H1 (cell line): ENCODE measurements around the gene GCFC2. TPM values are rescaled to one million over a fixed set of nuclear protein-coding genes. Genes with fewer than 3 reads are reported as not detected.

Experiments
- CTCF ChIA-PET: fragments of 300-600 bp; sonication (Branson Sonifier 250); formaldehyde crosslinking; loops from one replicate; lab custom pipeline; 2021; ENCODE audit not compliant: partially characterized antibody; lab: Charles Lee
- POLR2A ChIA-PET: fragments of 300-600 bp; sonication (Branson Sonifier 250); formaldehyde crosslinking; loops from one replicate; lab custom pipeline; 2021; ENCODE audit warnings: inconsistent platforms; ENCODE audit not compliant: partially characterized antibody; lab: Charles Lee
- DNase-seq, 2 experiments: peaks; one replicate each; pipeline versions ENCODE4 v3.0.0 to v3.0.0-alpha.2; 2010 to 2022; ENCODE audit warnings: low spot score in 2 of 2, low read depth in 1 of 2, mixed read lengths in 1 of 2
- FAIRE-seq: peaks from 2 replicates; lab custom pipeline; 2011; peaks lifted over from hg19 to GRCh38; lab: Jason Lieb, UNC
- H2AFZ ChIP-seq: 2 replicates; pipeline ENCODE4 v1.8.1; 2012; ENCODE audit warnings: low read length, inconsistent platforms
- H2AK5ac ChIP-seq: 2 replicates; pipeline ENCODE4 v1.6.1; 2013; ENCODE audit warnings: low read depth, low read length
- H2BK120ac ChIP-seq: replicated peaks from 2 replicates; pipeline ENCODE3; 2013; ENCODE audit warnings: low read depth, low read length, inconsistent platforms
- H2BK12ac ChIP-seq: 2 replicates; pipeline ENCODE4 v1.6.1; 2013; ENCODE audit warnings: low read depth, low read length
- H2BK15ac ChIP-seq: 2 replicates; pipeline ENCODE4 v1.6.1; 2013; ENCODE audit warnings: low read length
- H2BK20ac ChIP-seq: 2 replicates; pipeline ENCODE4 v1.6.1; 2013; ENCODE audit warnings: low read length
- H2BK5ac ChIP-seq: 2 replicates; pipeline ENCODE4 v1.6.1; 2013; ENCODE audit warnings: low read depth, low read length
- H3K14ac ChIP-seq: 2 replicates; pipeline ENCODE4 v1.6.1; 2013; ENCODE audit warnings: inconsistent platforms; ENCODE audit not compliant: insufficient read length
- H3K18ac ChIP-seq: 2 replicates; pipeline ENCODE4 v1.6.1; 2013; ENCODE audit warnings: low read length; ENCODE audit errors: extremely low read depth
- H3K23ac ChIP-seq: 2 replicates; pipeline ENCODE4 v1.6.1; 2013; ENCODE audit warnings: inconsistent platforms; ENCODE audit not compliant: insufficient read length
- H3K23me2 ChIP-seq: 2 replicates; pipeline ENCODE4 v1.6.1; 2013; ENCODE audit warnings: low read depth, low read length
- H3K27ac ChIP-seq: 2 replicates; pipeline ENCODE4 v1.6.1; 2011; ENCODE audit warnings: low read depth, low read length, inconsistent platforms
- H3K27me3 ChIP-seq, 4 experiments: replicated peaks in 1 of 4; 1 replicate in 1 of 4; 2 replicates in 3 of 4; pipeline versions ENCODE4 v1.6.1 to v1.8.1; 2011 to 2013; ENCODE audit warnings: low read length in 3 of 4, mild to moderate bottlenecking in 3 of 4, inconsistent platforms in 2 of 4, mixed read lengths in 2 of 4, moderate library complexity in 1 of 4; ENCODE audit not compliant: control insufficient read depth in 3 of 4, insufficient read depth in 3 of 4; ENCODE audit errors: extremely low read depth in 1 of 4
- H3K36me3 ChIP-seq, 4 experiments: 2 replicates each; pipeline versions ENCODE4 v1.6.1 to v1.8.1; 2011 to 2013; ENCODE audit warnings: mild to moderate bottlenecking in 4 of 4, low read length in 3 of 4, moderate library complexity in 2 of 4, control low read depth in 1 of 4, inconsistent platforms in 1 of 4; ENCODE audit not compliant: insufficient read depth in 4 of 4, control insufficient read depth in 2 of 4
- H3K4ac ChIP-seq: replicated peaks from 2 replicates; pipeline ENCODE3; 2013; ENCODE audit warnings: low read length, low read depth, mixed read lengths, inconsistent platforms; ENCODE audit not compliant: insufficient read length
- H3K4me1 ChIP-seq, 4 experiments: replicated peaks in 1 of 4; 1 replicate in 1 of 4; 2 replicates in 3 of 4; pipeline versions ENCODE4 v1.6.1 to v1.8.1; 2011 to 2013; ENCODE audit warnings: low read length in 3 of 4, inconsistent platforms in 2 of 4, mixed read lengths in 1 of 4; ENCODE audit not compliant: insufficient read depth in 4 of 4, control insufficient read depth in 3 of 4
- H3K4me2 ChIP-seq, 2 experiments: 2 replicates each; pipeline versions ENCODE4 v1.6.1 to v1.8.1; 2011 to 2013; ENCODE audit warnings: low read depth in 2 of 2, low read length in 2 of 2, control low read depth in 1 of 2, inconsistent platforms in 1 of 2, mild to moderate bottlenecking in 1 of 2; ENCODE audit not compliant: insufficient read depth in 1 of 2
- H3K4me3 ChIP-seq, 4 experiments: fragments of 200-600, 300-600 bp in 1 of 4; sonication (generic), shearing (Covaris generic), sonication (Bioruptor Twin) in 1 of 4; 2 replicates each; pipeline versions ENCODE4 v1.5.1 to v1.8.1; 2011 to 2016; ENCODE audit warnings: low read length in 4 of 4, low read depth in 3 of 4, control low read depth in 2 of 4, inconsistent platforms in 2 of 4, mild to moderate bottlenecking in 2 of 4, mixed read lengths in 1 of 4, moderate library complexity in 1 of 4; ENCODE audit not compliant: insufficient read depth in 2 of 4; ENCODE audit errors: extremely low read depth in 1 of 4
- H3K56ac ChIP-seq: replicated peaks from 2 replicates; pipeline ENCODE3; 2013; ENCODE audit warnings: low read depth, mild to moderate bottlenecking, mixed read lengths, low read length, inconsistent platforms; ENCODE audit not compliant: insufficient read length
- H3K79me1 ChIP-seq: 2 replicates; pipeline ENCODE4 v1.6.1; 2013; ENCODE audit warnings: low read depth, low read length, control low read depth
- H3K79me2 ChIP-seq, 2 experiments: 2 replicates each; pipeline versions ENCODE4 v1.6.1 to v1.8.1; 2012 to 2013; ENCODE audit warnings: low read length in 2 of 2, mild to moderate bottlenecking in 2 of 2, inconsistent platforms in 1 of 2; ENCODE audit not compliant: insufficient read depth in 2 of 2, control insufficient read depth in 1 of 2
- H3K9ac ChIP-seq, 4 experiments: replicated peaks in 1 of 4; 1 replicate in 1 of 4; 2 replicates in 3 of 4; pipeline versions ENCODE4 v1.6.1 to v1.8.1; 2011 to 2013; ENCODE audit warnings: low read depth in 3 of 4, low read length in 3 of 4, control low read depth in 2 of 4, mild to moderate bottlenecking in 2 of 4, moderate library complexity in 2 of 4, inconsistent platforms in 1 of 4; ENCODE audit errors: extremely low read depth in 1 of 4
- H3K9me3 ChIP-seq, 2 experiments: 2 replicates each; pipeline versions ENCODE4 v1.6.1 to v1.8.1; 2012 to 2013; ENCODE audit warnings: mild to moderate bottlenecking in 2 of 2, moderate library complexity in 2 of 2, control low read depth in 1 of 2, inconsistent platforms in 1 of 2, low read depth in 1 of 2, low read length in 1 of 2, mixed read lengths in 1 of 2; ENCODE audit not compliant: insufficient read depth in 2 of 2
- H4K20me1 ChIP-seq, 2 experiments: replicated peaks in 1 of 2; 2 replicates each; pipeline versions ENCODE3 to v1.8.1; 2011 to 2013; ENCODE audit warnings: inconsistent platforms in 2 of 2, low read length in 2 of 2, mild to moderate bottlenecking in 1 of 2; ENCODE audit not compliant: insufficient read depth in 2 of 2, control insufficient read depth in 1 of 2
- H4K5ac ChIP-seq: 2 replicates; pipeline ENCODE4 v1.6.1; 2013; ENCODE audit warnings: low read length, low read depth, mixed read lengths, inconsistent platforms; ENCODE audit not compliant: insufficient read length
- H4K8ac ChIP-seq: 2 replicates; pipeline ENCODE4 v1.8.0; 2013; ENCODE audit warnings: mild to moderate bottlenecking, moderate library complexity, low read length, inconsistent platforms; ENCODE audit not compliant: insufficient read depth; ENCODE audit errors: extremely low read depth
- H4K91ac ChIP-seq: replicated peaks from 2 replicates; pipeline ENCODE3; 2013; ENCODE audit warnings: low read length, mixed read lengths, inconsistent platforms; ENCODE audit not compliant: insufficient read length
- ASH2L ChIP-seq: fragments of 200-600, 300-600 bp; sonication (generic); IDR thresholded peaks from one replicate; pipeline ENCODE4 v1.7.1; 2017; ENCODE audit warnings: low read length
- BRCA1 ChIP-seq: IDR thresholded peaks from 2 replicates; pipeline ENCODE4 v1.6.1; 2012; ENCODE audit warnings: low read depth, low read length, improper control_type of control experiment
- CHD1 ChIP-seq: IDR thresholded peaks from 2 replicates; pipeline ENCODE4 v1.6.1; 2012; ENCODE audit warnings: low read depth, low read length, improper control_type of control experiment
- HDAC2 ChIP-seq, 2 experiments: fragments of 300-600 bp in 1 of 2; sonication (generic) in 1 of 2; IDR thresholded peaks; 2 replicates each; pipeline ENCODE4 v1.6.1; 2011 to 2012; ENCODE audit warnings: low read depth in 2 of 2, low read length in 2 of 2, mild to moderate bottlenecking in 2 of 2, moderate library complexity in 2 of 2, borderline replicate concordance in 1 of 2, inconsistent platforms in 1 of 2
- JUN ChIP-seq: IDR thresholded peaks from 2 replicates; pipeline ENCODE4 v1.6.1; 2011; ENCODE audit warnings: low read depth, mild to moderate bottlenecking, improper control_type of control experiment, low read length
- KDM5A ChIP-seq: fragments of 200-600 bp; IDR thresholded peaks from 2 replicates; pipeline ENCODE4 v1.7.1; 2012; ENCODE audit warnings: mild to moderate bottlenecking, low read length, inconsistent platforms, mixed read lengths
- POLR2A ChIP-seq, 2 experiments: IDR thresholded peaks; 1 replicate in 1 of 2; 2 replicates in 1 of 2; pipeline ENCODE4 v1.6.1; 2011; ENCODE audit warnings: low read depth in 2 of 2, low read length in 2 of 2, mild to moderate bottlenecking in 2 of 2; ENCODE audit errors: control extremely low read depth in 1 of 2
- RBBP5 ChIP-seq: IDR thresholded peaks from 2 replicates; pipeline ENCODE4 v1.7.1; 2012; ENCODE audit warnings: low read depth, mild to moderate bottlenecking, inconsistent platforms, low read length, moderate library complexity, borderline replicate concordance
- RXRA ChIP-seq: IDR thresholded peaks from 2 replicates; pipeline ENCODE4 v1.6.1; 2011; ENCODE audit warnings: low read depth, mild to moderate bottlenecking, low read length, moderate library complexity; ENCODE audit not compliant: insufficient read depth
- SAP30 ChIP-seq: fragments of 300-600 bp; sonication (generic); IDR thresholded peaks from 2 replicates; pipeline ENCODE4 v1.7.1; 2012; ENCODE audit warnings: low read length, moderate library complexity, mild to moderate bottlenecking, inconsistent platforms; ENCODE audit not compliant: insufficient read depth, insufficient replicate concordance
- SP1 ChIP-seq: IDR thresholded peaks from 2 replicates; pipeline ENCODE4 v1.6.1; 2011; ENCODE audit warnings: low read depth, low read length
- SP2 ChIP-seq: IDR thresholded peaks from 2 replicates; pipeline ENCODE4 v1.6.1; 2012; ENCODE audit warnings: mild to moderate bottlenecking, low read length, inconsistent platforms
- TAF7 ChIP-seq: optimal IDR thresholded peaks from 2 replicates; pipeline ENCODE3; 2011; ENCODE audit warnings: low read depth, mild to moderate bottlenecking, inconsistent platforms, low read length, moderate library complexity, borderline replicate concordance
- TEAD4 ChIP-seq: IDR thresholded peaks from 2 replicates; pipeline ENCODE4 v1.6.1; 2012; ENCODE audit warnings: low read depth, low read length, inconsistent platforms, mixed read lengths
- YY1 ChIP-seq: IDR thresholded peaks from 2 replicates; pipeline ENCODE4 v1.6.1; 2011; ENCODE audit warnings: low read depth, mild to moderate bottlenecking, low read length
- WGBS, 2 experiments: shearing (Covaris generic) in 1 of 2; methylation state at CpG; one replicate each; pipeline versions ENCODE4 v1.1.6 to v1.1.7; 2013 to 2015; ENCODE audit warnings: low lambda C conversion rate in 2 of 2, mixed read lengths in 2 of 2, inconsistent platforms in 1 of 2, low coverage in 1 of 2, missing lambda C conversion rate in 1 of 2; ENCODE audit not compliant: insufficient replicate concordance in 2 of 2, insufficient coverage in 1 of 2, insufficient read length in 1 of 2; ENCODE audit errors: extremely low coverage in 1 of 2, missing lambda C conversion rate in 1 of 2; 5-methylcytosine and 5-hydroxymethylcytosine counted together
- polyA plus RNA-seq, 7 experiments: library from polyadenylated mRNA; depleted of rRNA in 3 of 7; stranded (reverse) in 5 of 7; unstranded in 2 of 7; fragments of >200 nt in 5 of 7; fragments of 200-250 nt in 2 of 7; gene quantifications; 1 replicate in 5 of 7; 2 replicates in 1 of 7; 4 replicates in 1 of 7; pipeline versions ENCODE4 v1.2.1 to v1.2.3, GENCODE V29; 2011 to 2013; ENCODE audit warnings: missing spikeins in 2 of 7, mixed read lengths in 2 of 7
- total RNA-seq: library from RNA; stranded (reverse); fragmentation: NEBNext Ultra II Directional; extraction: Animal tissue kit (Norgen Biotek cat#: 25700); gene quantifications from 2 replicates; pipeline ENCODE4 v1.2.1, GENCODE V29; 2021

The GCFC2 gene
- total and polyA plus RNA-seq, 2 of the 8 experiments (the other 6 are each of a cell fraction or from before 2014, with no cell fraction given) = 5.6 to 19.1 TPM

GRCh38 chr2:75751360-75751759, 40.6 kb upstream of the GCFC2 start:
- Histone ChIP-seq H2BK20ac (no peak overlapping the region), H2BK120ac (no peak overlapping the region), H4K91ac (no peak overlapping the region), H3K18ac (no peak overlapping the region), H3K4me3 (no peak overlapping the region), H2BK5ac (no peak overlapping the region), H4K20me1 (no peaks in the 10 kb centered on the region), H2AK5ac (no peak overlapping the region), H3K79me1 (no peaks in the 10 kb centered on the region), H4K5ac (no peak overlapping the region), H2BK15ac (no peak overlapping the region), H3K27me3 (no peaks in the 10 kb centered on the region), H3K23me2 (no peaks in the 10 kb centered on the region; the same call in 1 of the 2 replicates), H3K27ac (no peak overlapping the region), H4K8ac (no peak overlapping the region), H3K23ac (no peak overlapping the region), H3K79me2 (no peaks in the 10 kb centered on the region), H3K4me1 (peaks cover 0 to 4% (median 1%) of the 10 kb centered on the region in 4 experiments; a peak in 2 of 7 replicates), H3K9ac (no peak overlapping the region), H2BK12ac (no peak overlapping the region), H3K56ac (no peak overlapping the region), H2AFZ (no peak overlapping the region), H3K4ac (no peak overlapping the region), H3K4me2 (no peak overlapping the region), H3K14ac (no peak overlapping the region), H3K36me3 (no peaks in the 10 kb centered on the region), H3K9me3 (no peaks in the 10 kb centered on the region)
- CTCF ChIA-PET = no interaction called here
- 90% methylated on average over 4 of the region's 4 CpGs; no CpG with 5 or more reads in 1 of the 2 experiments for WGBS, 2 experiments
- DNase-seq (no peak), FAIRE-seq (no peak)
- no peak for TF ChIP-seq BRCA1
- TF ChIP-seq CHD1 = no peak
- TF ChIP-seq ASH2L = no peak
- no peak for TF ChIP-seq HDAC2 (IDR thresholded peaks at IDR 0.05; ENCODE audit: borderline replicate concordance in 1 of 2, low read depth in 2 of 2, low read length in 2 of 2)
- no peak for TF ChIP-seq YY1
- TF ChIP-seq TEAD4 = no peak
- no peak for TF ChIP-seq TAF7
- no peak for TF ChIP-seq SP1
- TF ChIP-seq SAP30 = no peak
- TF ChIP-seq POLR2A (IDR thresholded peaks at IDR 0.05; ENCODE audit: control extremely low read depth in 1 of 2, low read depth in 2 of 2, low read length in 2 of 2) = no peak
- TF ChIP-seq RXRA = no peak
- no peak for TF ChIP-seq SP2
- no peak for TF ChIP-seq KDM5A
- no peak for TF ChIP-seq JUN
- no peak for TF ChIP-seq RBBP5
- POLR2A ChIA-PET = no interaction called here
